T-helper 22 cell (primary cell): ENCODE data around the gene POSTN.
"Not testable (repeated sequence)": the region's sequence is repeated elsewhere in the genome, so short reads cannot be mapped to it uniquely, and the experiment has no call there.

ENCODE experiments used
- DNase-seq: peaks from one replicate; pipeline ENCODE4 v3.0.0-alpha.2; 2020; ENCODE audit warnings: low read depth

Gene POSTN

DNA sequence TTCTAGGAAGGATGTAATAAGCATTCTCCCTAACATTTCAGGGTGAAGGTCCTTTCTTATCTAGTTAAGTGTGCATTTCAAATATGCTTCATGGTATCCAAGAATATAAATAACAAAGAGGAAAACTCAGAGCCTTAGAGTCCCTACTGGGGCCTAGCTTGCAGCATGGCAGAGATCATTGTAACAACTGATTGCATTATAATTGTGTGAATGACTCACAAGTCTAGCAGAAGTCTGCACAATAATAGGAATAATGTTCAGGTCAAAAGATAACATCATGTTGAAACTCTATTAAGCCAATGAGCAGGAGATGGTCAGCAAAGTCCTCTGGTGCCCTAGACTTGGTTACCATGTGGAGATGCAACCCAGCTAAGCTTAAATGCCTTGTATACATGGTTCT lies 3.4 kb downstream of the POSTN start:
- DNase-seq, result no peak

GRCh38 chr13:37594550-37594949 lies 4.0 kb downstream of the POSTN start:
- DNase-seq, result no peak

DNA sequence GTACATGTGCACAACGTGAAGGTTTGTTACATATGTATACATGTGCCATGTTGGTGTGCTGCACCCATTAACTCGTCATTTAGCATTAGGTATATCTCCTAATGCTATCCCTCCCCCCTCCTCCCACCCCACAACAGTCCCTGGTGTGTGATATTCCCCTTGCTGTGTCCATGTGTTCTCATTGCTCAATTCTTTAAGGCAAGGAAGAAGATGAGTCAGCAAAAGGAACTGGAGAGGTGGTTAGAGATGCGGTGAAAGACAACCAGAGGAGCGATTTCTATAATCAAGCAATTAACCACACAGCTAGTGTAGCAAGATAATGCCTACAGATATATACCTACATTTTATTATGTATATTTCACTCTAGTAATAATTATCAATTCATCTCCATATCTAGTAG lies 9.2 kb downstream of the POSTN start:
- not testable (repeated sequence) for DNase-seq

- no peak for DNase-seq
Observed at GRCh38 chr13:37587236-37587635, 11.3 kb downstream of the POSTN start.

DNA sequence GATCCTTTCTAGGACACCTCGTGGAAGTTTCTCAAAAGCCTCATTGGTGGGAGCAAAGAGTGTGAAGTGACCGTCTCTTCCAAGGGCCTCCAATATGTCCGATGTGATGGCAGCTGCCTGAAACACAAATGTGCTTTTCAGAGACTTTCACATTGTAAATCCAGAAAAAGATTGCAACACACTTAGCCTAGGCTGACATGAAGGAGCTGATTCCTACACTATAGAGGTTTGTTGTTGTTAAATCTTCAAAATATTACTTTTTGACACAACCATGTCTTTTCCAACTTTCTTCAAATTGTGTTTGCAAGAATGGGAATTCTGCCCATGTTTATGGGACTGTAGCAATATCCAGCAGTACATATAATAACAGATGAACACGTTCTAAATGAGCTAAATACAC lies 12.4 kb downstream of the POSTN start:
- no peak for DNase-seq

DNA sequence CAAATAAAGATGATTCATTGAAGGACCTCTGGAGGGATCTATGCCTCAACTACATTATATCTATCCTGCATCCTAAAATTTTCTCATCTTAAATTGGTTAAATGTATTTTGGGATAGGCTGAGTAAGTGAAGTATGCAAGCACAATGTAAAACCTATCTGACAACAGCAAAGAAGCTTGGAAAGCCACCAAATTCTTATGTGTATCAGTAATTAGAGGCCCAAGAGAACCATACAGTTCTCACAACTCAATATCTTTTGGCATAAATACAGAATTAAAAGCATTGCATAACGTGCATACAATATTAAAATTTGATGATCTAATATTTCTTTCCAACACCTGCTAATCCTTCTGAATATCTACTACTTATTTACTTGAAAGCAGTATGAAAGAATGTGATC lies 13.0 kb downstream of the POSTN start:
- no peak for DNase-seq

DNA sequence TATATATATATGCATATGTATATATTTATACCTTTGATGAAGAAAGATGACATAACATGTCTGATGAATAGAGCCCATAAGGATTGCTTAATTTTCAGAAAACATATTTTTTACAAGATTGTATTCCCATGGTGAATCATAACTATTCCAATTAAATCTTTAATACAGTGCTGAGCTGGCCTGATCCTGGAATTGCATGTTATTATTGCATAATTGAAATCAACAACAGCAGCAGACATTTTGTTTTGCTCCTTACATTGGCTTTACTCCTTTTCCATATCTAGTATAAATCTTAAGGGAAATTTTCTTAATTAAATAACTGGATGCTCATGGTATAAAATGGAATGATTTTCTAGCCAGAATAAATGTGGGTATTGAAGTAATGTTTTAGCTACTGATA lies 22.0 kb downstream of the POSTN start:
- no peak for DNase-seq

GRCh38 chr13:37565425-37565824 lies 33.1 kb downstream of the POSTN start:
- DNase-seq, result no peak

DNA sequence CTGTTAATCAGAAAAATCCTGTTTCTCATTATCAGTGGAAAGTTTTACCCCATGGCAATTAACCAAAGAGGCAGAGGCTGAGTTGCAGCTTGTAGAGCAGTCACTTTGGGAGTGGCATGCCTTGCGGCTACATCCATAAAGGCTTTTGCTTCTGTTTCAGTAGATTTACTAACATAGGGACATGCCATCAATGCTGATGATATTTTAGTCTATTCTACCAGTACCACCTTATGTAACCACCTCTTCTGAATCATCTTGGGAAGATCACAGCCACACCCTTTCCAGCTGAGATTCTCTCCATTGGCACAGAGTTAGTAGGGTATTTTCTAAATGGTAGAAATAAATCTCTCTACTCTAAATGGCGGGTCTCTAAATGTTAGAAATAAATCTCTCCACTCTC lies 37.5 kb downstream of the POSTN start:
- no peak for DNase-seq

DNA sequence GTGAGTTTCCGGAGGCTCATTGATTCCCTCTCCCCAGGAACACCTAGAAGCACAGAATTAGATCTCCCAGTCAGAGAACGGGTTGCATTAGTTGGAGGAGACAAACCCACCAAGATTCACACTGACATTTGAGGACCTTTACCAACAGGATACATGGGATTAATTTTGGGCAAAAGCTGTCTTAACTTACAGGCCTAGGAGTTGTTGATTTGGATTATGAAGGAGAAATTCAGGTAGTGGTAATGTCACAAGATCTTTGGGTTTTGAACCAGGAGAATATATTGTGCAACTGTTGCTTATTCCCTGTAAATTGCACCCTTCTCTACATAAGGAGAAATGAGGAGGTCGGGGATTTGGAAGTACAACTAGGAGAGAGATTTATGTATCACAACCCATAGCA lies 38.0 kb downstream of the POSTN start:
- DNase-seq, result no peak

DNA sequence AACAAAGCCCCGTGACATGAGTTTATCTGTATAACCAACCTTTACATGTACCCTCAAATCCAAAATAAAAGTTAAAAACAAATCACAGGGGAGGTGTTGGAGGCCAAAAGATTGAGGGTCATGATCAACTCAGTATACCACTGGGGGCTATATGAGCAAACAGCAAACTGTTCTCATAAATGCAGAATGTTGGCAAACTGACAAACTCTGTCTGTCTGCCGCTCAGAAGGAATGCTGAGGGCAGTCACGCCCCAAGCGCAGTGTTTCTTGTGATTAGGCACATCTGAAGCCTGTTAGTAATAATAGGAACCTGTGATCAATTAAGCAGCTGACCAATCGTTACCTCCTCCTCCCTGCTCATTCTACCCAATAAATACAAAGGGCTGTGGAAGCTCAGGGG lies 39.8 kb downstream of the POSTN start:
- DNase-seq, result not testable (repeated sequence)

- DNase-seq, result no peak
Observed at GRCh38 chr13:37546087-37546486, 52.5 kb downstream of the POSTN start.

- no peak for DNase-seq
Observed at GRCh38 chr13:37544995-37545394, 53.6 kb downstream of the POSTN start.

- no peak for DNase-seq
Observed at GRCh38 chr13:37539976-37540605, 58.5 kb downstream of the POSTN start.

DNA sequence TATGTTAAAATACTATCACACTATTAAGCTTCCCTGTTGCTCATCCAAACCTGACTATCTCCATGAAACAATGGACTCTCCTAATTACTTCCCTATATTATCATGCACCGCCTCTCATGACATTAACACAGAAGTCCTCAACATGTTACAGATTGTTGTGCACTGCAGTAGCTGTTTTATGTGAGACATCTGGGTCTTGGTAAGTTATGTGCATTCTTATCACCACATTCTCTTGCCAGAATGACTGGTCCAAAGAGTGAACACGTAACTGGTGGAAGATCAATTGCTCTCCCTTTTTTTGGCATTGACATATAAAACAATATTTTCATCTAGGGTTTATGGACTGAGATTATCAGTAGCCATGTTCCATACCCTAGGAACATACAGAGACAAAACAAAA lies 59.4 kb downstream of the POSTN start:
- no peak for DNase-seq

- DNase-seq, result no peak
Observed at GRCh38 chr13:37535501-37535900, 63.1 kb downstream of the POSTN start.

DNA sequence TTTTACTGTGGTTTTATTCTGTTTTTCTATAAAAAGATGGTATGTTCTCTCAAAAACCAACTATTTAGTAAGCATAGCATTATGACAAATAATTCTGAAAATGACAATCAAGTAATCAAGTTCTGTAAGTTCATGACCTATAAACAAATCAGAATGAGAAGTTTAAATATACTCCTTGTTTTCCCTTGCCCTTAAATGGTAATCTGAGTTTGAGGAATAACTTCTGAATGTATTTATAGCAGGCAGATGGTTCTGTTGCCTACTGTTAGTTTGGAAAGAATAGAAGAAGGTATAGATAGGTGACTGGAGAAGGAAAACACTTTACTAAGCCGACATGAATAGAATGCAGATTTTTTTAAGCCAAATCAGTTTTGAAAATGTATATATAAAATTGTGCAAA lies 63.9 kb downstream of the POSTN start:
- no peak for DNase-seq

GRCh38 chr13:37534181-37534580 lies 64.4 kb downstream of the POSTN start:
- no peak for DNase-seq

GRCh38 chr13:37531049-37531448 lies 67.5 kb downstream of the POSTN start:
- DNase-seq, result no peak

- no peak for DNase-seq
Observed at GRCh38 chr13:37529751-37530385, 68.7 kb downstream of the POSTN start.

DNA sequence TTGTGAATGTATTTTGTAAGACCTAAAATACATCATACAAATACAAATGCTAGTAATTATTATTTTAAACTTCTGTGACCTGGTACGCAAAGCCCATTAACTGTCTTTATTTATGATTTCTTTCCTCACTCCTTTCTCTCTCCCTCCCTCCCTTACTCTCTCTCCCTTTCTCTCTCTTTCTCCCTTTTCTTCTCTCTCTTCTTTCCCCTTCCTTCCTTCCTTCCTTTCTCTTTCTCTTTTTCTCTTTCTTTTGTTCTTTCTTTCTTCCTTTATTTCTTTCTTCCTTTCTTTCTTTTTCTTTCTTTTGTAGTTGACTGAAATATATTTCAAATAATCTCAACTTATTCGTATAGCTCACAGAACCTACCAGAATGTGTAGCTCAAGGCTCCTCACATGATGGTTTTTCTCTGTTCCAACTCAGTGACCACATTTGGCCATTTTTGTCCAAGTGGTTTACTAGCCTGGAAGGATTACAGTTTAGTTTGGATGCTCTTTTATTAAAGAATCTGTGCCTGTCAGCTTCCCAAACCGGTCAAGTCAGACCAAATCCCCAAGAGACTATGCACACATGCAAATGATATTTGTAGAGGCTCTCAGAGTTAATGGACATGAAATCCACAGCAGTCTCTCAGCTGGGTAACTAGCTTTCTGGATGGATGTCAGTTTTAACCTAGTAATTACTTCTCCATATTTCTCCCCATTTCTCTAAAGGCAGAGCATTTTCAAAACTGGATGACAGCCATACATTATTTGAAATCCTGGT lies 71.7 kb downstream of the POSTN start:
- DNase-seq, result no peak

GRCh38 chr13:37515226-37515625 lies 83.3 kb downstream of the POSTN start:
- DNase-seq, result no peak
